Measurements from ENCODE around the gene TACR2. TPM values are rescaled to one million over a fixed set of nuclear protein-coding genes. Genes with fewer than 3 reads are reported as not detected.

The TACR2 gene
- total RNA-seq (2022; extraction: Qiagen RNA extraction; ENCODE audit: low read depth) = 0.14 to 0.17 TPM (median 0.16 TPM) in 4 of 5 replicates, not detected in the other

DNA sequence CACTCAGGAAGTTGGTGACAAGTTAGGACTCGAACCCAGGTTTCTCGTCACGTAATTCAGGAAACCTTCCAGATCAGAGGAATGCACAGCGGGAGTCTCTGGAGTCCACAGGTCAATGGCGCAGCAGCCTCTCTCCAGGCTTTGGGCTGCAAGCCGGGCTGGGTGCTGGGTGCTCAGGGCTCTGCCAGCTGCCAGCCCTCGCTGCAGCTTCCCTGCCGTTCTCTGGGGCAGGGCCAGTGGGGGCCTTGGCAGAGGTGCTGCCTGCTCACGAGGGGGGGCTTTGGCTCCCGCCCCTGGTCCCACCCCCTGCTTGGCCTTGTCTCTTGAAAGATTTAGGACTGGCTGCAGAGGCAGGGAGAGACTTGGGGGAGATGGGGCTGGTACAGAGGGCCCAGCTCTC is at the start of gene TACR2:
Gene TACR2, minus strand, starts transcription at position 224 of the 400 bp plus-strand sequence. CDS start 595 bp downstream, outside the sequence.

DNA sequence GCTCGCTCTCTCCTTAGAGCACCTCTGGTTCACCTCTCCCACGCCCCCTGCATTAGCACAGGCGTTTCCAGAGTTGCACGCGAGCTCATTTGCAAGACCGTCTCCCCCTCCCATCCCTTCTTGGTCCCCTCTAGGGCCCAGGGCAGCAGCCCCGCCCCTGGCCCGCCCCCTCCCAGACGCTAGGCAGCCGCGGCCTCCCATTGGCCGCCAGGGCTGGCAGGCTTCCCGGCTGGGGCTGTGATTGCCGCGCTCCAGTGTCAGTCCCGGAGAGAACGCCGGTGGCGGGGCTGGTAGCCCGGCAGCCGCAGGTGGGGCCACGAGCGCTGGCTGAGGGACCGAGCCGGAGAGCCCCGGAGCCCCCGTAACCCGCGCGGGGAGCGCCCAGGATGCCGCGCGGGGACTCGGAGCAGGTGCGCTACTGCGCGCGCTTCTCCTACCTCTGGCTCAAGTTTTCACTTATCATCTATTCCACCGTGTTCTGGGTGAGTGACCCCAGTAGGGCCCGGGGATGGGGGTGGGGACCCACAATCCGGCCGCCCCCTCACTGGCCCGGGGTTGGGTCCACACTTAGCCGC is 34.6 kb upstream of the TACR2 start, which contains the start of gene TSPAN15:
Gene TSPAN15, plus strand, starts transcription at position 257 of the 575 bp plus-strand sequence. Its CDS starts 130 bp downstream, at position 387.

Other genes starting within 250 kb of the TACR2 start
- gene SUPV3L1, start 236.7 kb downstream of the TACR2 start, total RNA-seq (2022; extraction: Qiagen RNA extraction; ENCODE audit: low read depth) = 35.4 to 39.2 TPM (median 37.9 TPM) in 5 replicates
- gene HKDC1, start 196.6 kb downstream of the TACR2 start, total RNA-seq (2022; extraction: Qiagen RNA extraction; ENCODE audit: low read depth) = 17.3 to 24.6 TPM (median 19.4 TPM) in 5 replicates
- gene HK1, start 138.4 kb downstream of the TACR2 start, total RNA-seq (2022; extraction: Qiagen RNA extraction; ENCODE audit: low read depth) = 34.3 to 44.6 TPM (median 37.8 TPM) in 5 replicates
- 85.7 to 107 TPM (median 105 TPM) in 5 replicates for gene TSPAN15, start 34.5 kb upstream of the TACR2 start, total RNA-seq (2022; extraction: Qiagen RNA extraction; ENCODE audit: low read depth)
- not detected in 5 replicates for gene NEUROG3, start 156.5 kb upstream of the TACR2 start, total RNA-seq (2022; extraction: Qiagen RNA extraction; ENCODE audit: low read depth)
- 18.3 to 21.2 TPM (median 19.5 TPM) in 5 replicates for gene FAM241B, start 213.3 kb upstream of the TACR2 start, total RNA-seq (2022; extraction: Qiagen RNA extraction; ENCODE audit: low read depth)